Tibial artery (tissue), 4 donors: Measurements from ENCODE around the gene DNM3.

Experiments used
- DNase-seq, 2 donors: peaks; one replicate each; pipeline ENCODE4 v3.0.0-alpha.2; 2019
- H3K27ac ChIP-seq, 2 donors: fragments of 200-600 bp; sonication (generic) in 1 of 2; 1 replicate in 1 of 2; 2 replicates in 1 of 2; pipeline ENCODE4 v1.5.1; 2018 to 2019; ENCODE audit warnings: mild to moderate bottlenecking in 1 of 2
- H3K27me3 ChIP-seq, 2 donors: fragments of 200-600 bp; sonication (generic) in 1 of 2; one replicate each; pipeline versions ENCODE4 v1.5.1 to v1.6.0; 2016 to 2019
- H3K36me3 ChIP-seq, 3 donors: fragments of 200-600 bp; sonication (generic) in 2 of 3; one replicate each; pipeline ENCODE4 v1.5.1; 2016 to 2019; ENCODE audit warnings: mild to moderate bottlenecking in 2 of 3
- H3K4me1 ChIP-seq, 4 donors: fragments of 200-600 bp; sonication (generic) in 2 of 4; 1 replicate in 3 of 4; 2 replicates in 1 of 4; pipeline ENCODE4 v1.5.1; 2016 to 2019
- H3K4me3 ChIP-seq, 2 donors: fragments of 200-600 bp; sonication (generic) in 1 of 2; 1 replicate in 1 of 2; 2 replicates in 1 of 2; pipeline ENCODE4 v1.5.1; 2018 to 2019; ENCODE audit warnings: mild to moderate bottlenecking in 2 of 2
- H3K9me3 ChIP-seq, 3 donors: fragments of 200-600 bp; sonication (generic) in 1 of 3; one replicate each; pipeline ENCODE4 v1.5.1; 2016 to 2019
- CTCF ChIP-seq, 2 experiments: fragments of 200-600 bp in 1 of 2; fragments of 450-650 bp in 1 of 2; IDR thresholded peaks; one replicate each; pipeline ENCODE4 v1.5.1; 2017 to 2019; ENCODE audit warnings: antibody characterized with exemption in 2 of 2, mild to moderate bottlenecking in 1 of 2, moderate library complexity in 1 of 2
- intact Hi-C: fragments of 100-400 bp; cut with DNase I; formaldehyde crosslinking; loops from one replicate; pipeline ENCODE4 v1.15.0; 2023; ENCODE audit warnings: low total_unique reads

DNM3 gene

GRCh38 chr1:172326136-172326535 is 484.8 kb downstream of the DNM3 start:
- no peaks in the 10 kb centered on the region for H3K27me3 ChIP-seq
- H3K4me1 ChIP-seq, result peaks cover 0 to 29% (median 21%) of the 10 kb centered on the region in 4 donors
- no peak for DNase-seq
- no peaks in the 10 kb centered on the region for H3K9me3 ChIP-seq
- TF ChIP-seq CTCF (IDR thresholded peaks at IDR 0.05), result no peak
- H3K36me3 ChIP-seq, result no peaks in the 10 kb centered on the region
- no peak overlapping the region for H3K27ac ChIP-seq
- no peak overlapping the region for H3K4me3 ChIP-seq
- intact Hi-C loops, result loop anchor here (10.0 kb wide), 1 partner anchor 119 kb away; the partner anchor contains the start of gene PIGC

- Histone ChIP-seq H3K27me3 (no peaks in the 10 kb centered on the region), H3K4me3 (no peak overlapping the region), H3K9me3 (no peaks in the 10 kb centered on the region), H3K36me3 (no peaks in the 10 kb centered on the region), H3K4me1 (peaks cover 0 to 13% (median 6%) of the 10 kb centered on the region in 4 donors), H3K27ac (no peak overlapping the region)
- no peak for DNase-seq
- no peak for TF ChIP-seq CTCF (IDR thresholded peaks at IDR 0.05)
- intact Hi-C loops, result loop anchor here (10.0 kb wide), 1 partner anchor 117 kb away; the partner anchor contains the start of gene PIGC
These were observed 487.0 kb downstream of the DNM3 start for GRCh38 chr1:172328266-172328665.

- Histone ChIP-seq H3K27ac (no peak overlapping the region), H3K27me3 (no peaks in the 10 kb centered on the region), H3K36me3 (no peaks in the 10 kb centered on the region), H3K4me1 (no peaks in the 10 kb centered on the region), H3K4me3 (no peak overlapping the region), H3K9me3 (no peaks in the 10 kb centered on the region)
- no peak for DNase-seq
- intact Hi-C loops, result no loop called here
- TF ChIP-seq CTCF (IDR thresholded peaks at IDR 0.05), result no peak
These were observed 490.9 kb downstream of the DNM3 start for GRCh38 chr1:172332230-172332629.

GRCh38 chr1:172335377-172335776 is 494.1 kb downstream of the DNM3 start:
- no peaks in the 10 kb centered on the region for H3K4me1 ChIP-seq
- no peaks in the 10 kb centered on the region for H3K36me3 ChIP-seq
- no peak overlapping the region for H3K27ac ChIP-seq
- no peaks in the 10 kb centered on the region for H3K27me3 ChIP-seq
- H3K4me3 ChIP-seq, result no peak overlapping the region
- DNase-seq, result no peak
- no peaks in the 10 kb centered on the region for H3K9me3 ChIP-seq
- TF ChIP-seq CTCF (IDR thresholded peaks at IDR 0.05), result no peak
- intact Hi-C loops, result no loop called here

- H3K27me3 ChIP-seq, result no peaks in the 10 kb centered on the region
- H3K9me3 ChIP-seq, result no peaks in the 10 kb centered on the region
- no peak overlapping the region for H3K27ac ChIP-seq
- no peak for TF ChIP-seq CTCF (IDR thresholded peaks at IDR 0.05)
- H3K36me3 ChIP-seq, result no peaks in the 10 kb centered on the region
- intact Hi-C loops, result no loop called here
- H3K4me3 ChIP-seq, result no peak overlapping the region
- peaks cover 0 to 6% (median 4%) of the 10 kb centered on the region in 4 donors for H3K4me1 ChIP-seq
- DNase-seq, result no peak
These were observed 497.0 kb downstream of the DNM3 start for GRCh38 chr1:172338295-172338735.

GRCh38 chr1:172339842-172340241 is 498.5 kb downstream of the DNM3 start:
- intact Hi-C loops, result loop anchor here (10.0 kb wide), 1 partner anchor 55 kb away; no protein-coding TSS in a partner anchor
- no peak overlapping the region for H3K4me3 ChIP-seq
- no peaks in the 10 kb centered on the region for H3K9me3 ChIP-seq
- DNase-seq, result no peak
- no peak overlapping the region for H3K27ac ChIP-seq
- no peaks in the 10 kb centered on the region for H3K36me3 ChIP-seq
- no peaks in the 10 kb centered on the region for H3K27me3 ChIP-seq
- H3K4me1 ChIP-seq, result peaks cover 0 to 18% (median 13%) of the 10 kb centered on the region in 4 donors
- TF ChIP-seq CTCF (IDR thresholded peaks at IDR 0.05), result no peak
